ENCODE measurements around the gene IL10.
"Not testable (repeated sequence)": the region's sequence is repeated elsewhere in the genome, so short reads cannot be mapped to it uniquely, and the experiment has no call there.

IL10 gene

GRCh38 chr1:206765771-206766170, 6.5 kb downstream of the IL10 start:
- DNase-seq (ENCODE audit: low spot score) = not testable (repeated sequence)

GRCh38 chr1:206762741-206763364, 9.4 kb downstream of the IL10 start:
- DNase-seq (ENCODE audit: low spot score) = not testable (repeated sequence)

GRCh38 chr1:206761159-206761768, 11.0 kb downstream of the IL10 start:
- DNase-seq (ENCODE audit: low spot score) = no peak

- no peak for DNase-seq (ENCODE audit: low spot score)
These were observed 11.7 kb downstream of the IL10 start for GRCh38 chr1:206760590-206760989.

GRCh38 chr1:206757524-206758266, 14.6 kb downstream of the IL10 start:
- DNase-seq (ENCODE audit: low spot score) = no peak

DNA sequence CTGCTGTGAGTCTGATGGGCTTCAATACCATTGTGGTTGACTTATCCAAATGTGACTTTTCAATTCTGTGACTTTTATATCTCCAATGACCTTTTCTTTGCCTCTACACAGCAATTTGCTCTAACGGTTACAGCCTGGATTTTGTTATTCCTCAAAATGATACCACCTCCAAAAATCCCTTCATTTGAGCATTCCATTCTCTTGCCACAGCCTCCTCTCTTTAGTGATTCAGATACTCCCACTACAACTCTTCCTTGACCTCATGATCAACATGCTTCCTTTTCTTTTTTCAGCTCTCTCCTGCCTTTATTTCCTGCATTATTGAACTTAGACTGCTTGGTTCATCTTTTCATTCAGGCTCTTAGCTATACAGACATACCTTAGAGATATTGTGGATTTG, 18.3 kb downstream of the IL10 start:
- no peak for DNase-seq (ENCODE audit: low spot score)

DNA sequence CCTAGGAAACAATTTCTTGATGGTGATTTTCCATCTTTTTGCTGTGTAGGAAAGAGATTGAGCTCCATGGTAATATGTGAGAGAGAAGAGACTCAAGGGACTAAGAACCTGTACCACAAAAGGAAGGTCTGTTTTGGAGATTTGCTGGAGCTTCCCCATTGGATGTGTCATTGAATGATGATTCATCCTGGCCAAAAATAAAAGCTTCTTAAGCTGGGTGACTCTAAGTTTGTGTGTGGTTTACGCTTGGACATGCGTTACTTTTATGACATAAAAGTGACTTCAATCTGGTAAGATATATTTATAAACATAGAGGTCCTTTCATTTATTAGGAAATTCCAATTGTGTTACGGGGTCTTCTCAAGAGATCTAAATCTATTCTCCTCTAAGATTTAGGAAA, 19.2 kb downstream of the IL10 start:
- no peak for DNase-seq (ENCODE audit: low spot score)

GRCh38 chr1:206752481-206752880, 19.8 kb downstream of the IL10 start:
- no peak for DNase-seq (ENCODE audit: low spot score)

- no peak for DNase-seq (ENCODE audit: low spot score)
These were observed 20.4 kb downstream of the IL10 start for GRCh38 chr1:206751891-206752290.

GRCh38 chr1:206748348-206749030, 23.8 kb downstream of the IL10 start:
- no peak for DNase-seq (ENCODE audit: low spot score)

- DNase-seq (ENCODE audit: low spot score) = no peak
These were observed 27.0 kb downstream of the IL10 start for GRCh38 chr1:206745301-206745700.

- no peak for DNase-seq (ENCODE audit: low spot score)
These were observed 27.6 kb downstream of the IL10 start for GRCh38 chr1:206744683-206745082.

DNA sequence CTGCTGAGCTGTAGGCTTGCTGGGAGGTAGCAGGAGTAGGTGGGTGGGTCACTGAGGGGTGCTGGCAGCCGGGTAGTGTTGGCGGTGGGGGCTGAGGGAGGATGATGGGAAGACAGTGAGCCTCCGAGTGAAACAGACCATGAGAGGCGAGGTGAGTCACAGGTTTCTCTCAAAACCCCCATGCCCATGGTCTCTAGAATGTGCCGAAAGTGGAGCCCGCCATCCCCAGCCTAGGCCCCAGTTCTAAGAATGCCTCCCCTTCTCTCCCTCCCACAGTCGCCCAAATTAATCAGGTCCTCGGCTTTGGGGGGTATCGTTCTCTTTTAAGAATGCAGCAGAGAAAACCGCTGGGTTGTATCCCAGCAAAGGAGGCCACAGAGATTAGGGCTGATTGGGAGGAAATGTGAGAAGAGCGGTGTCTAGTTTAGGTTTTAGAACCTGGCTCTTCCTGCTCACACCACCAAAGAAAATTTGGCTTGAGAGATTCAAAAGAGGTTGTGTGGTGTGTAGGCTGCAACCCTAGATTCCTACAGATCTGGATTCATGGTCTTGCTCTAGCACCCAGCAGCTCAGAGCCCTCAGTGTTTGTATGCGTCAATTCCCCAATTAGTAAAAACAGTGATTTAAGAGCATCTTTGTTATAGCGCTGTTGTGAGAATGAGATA, 29.4 kb downstream of the IL10 start:
- DNase-seq (ENCODE audit: low spot score) = no peak

- DNase-seq (ENCODE audit: low spot score) = no peak
These were observed 31.1 kb downstream of the IL10 start for GRCh38 chr1:206741142-206741701.

DNA sequence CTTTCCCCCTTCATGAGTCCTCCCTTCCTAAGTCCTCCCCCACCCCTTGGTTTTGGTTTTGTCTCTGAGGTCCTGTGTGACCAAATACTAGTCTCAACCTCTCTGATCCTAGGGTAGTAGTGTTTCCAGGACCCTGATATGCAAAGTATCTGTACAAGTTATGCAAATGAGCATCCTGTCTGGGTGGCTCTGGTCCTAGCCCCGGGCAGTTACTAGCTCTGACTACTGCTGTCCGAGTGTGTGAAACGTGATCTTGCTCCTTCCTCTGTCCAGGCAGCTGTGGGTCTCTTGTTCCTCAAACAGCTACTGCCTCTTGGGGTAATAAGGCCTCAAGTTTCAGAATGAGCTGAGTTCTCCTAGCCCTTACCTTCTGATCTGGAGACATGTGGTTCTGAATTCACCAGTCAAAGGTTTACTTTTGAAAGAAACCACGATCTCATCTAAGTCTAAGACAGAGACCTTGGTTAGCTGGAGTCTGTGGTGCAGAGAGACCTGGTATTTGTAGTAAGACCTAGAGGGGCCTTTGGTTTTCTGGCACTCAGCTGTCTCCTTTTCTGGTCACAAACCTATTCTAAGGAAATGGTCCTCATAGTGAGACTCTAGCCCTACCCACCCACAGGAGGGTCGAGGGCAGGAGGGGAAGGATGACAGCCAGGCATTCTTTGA, 32.8 kb downstream of the IL10 start:
- DNase-seq (ENCODE audit: low spot score) = no peak

DNA sequence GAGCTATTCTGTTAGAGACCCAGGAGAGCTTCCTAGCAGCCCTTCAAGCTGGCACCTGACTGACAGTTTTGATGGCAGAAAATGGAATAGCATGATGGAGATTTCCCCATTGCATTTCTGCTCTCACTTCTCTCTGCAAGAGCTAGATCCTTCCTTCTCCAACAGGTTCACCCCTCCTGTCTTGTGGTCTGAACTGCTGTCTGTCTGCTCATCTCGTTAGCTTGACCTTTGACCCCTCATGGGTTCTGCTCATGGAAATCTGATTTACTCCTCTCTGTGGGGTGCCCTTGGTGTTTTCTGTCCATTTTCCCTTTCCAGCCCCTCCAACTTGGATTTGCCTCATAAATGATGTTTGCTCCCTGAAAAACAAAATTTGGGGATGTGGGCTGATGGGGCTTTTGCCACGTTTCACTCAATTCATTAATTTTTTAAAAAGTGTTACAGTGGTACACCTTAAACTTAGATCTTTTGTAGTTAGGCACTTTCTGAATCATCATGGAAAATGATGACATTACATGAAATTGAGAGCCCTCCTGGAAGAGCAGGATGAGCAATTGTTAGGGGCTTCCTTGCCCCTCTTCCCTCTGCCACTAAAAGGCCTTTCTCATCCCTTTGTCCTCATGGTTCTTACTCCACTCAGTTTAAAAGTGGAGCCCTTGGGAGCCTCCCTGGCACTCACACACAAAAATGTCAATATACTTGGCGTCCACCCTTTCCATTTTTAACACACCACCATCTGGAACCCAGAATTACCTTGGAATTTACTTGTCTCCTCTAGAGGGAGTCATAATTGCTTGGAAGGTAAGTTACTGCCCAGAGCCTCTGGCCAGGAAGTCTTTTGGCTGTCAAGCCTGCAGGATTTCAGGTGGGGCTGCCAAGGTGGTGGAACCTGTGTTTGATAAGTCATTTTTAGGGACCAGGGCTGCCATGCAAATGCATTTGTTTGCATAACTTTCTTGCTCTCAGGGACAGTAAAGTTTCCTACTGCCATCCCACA, 33.6 kb downstream of the IL10 start:
- no peak for DNase-seq (ENCODE audit: low spot score)

DNA sequence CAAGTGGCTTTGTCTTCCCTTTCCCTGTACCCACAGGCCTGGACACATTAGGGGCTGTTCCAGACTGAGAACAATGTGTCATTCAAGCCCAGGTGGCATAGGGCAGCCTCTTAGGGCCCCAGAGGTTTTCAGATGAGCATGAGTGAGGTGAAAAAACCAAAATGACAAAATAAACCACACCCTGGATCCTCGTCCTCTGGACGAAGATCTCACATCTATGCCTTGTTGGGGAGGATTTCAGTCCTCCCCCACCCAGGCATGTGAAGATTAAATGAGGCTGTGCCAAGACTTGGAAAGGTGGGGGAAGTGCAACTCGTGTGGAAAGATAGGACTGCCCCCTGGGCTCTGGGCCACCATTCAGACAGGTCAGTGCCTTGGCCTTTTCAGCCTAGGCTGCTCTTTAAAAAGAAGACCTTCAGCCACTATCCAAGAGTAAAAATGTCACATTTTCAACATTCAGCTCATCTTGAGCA, 34.5 kb downstream of the IL10 start:
- DNase-seq (ENCODE audit: low spot score) = no peak

DNA sequence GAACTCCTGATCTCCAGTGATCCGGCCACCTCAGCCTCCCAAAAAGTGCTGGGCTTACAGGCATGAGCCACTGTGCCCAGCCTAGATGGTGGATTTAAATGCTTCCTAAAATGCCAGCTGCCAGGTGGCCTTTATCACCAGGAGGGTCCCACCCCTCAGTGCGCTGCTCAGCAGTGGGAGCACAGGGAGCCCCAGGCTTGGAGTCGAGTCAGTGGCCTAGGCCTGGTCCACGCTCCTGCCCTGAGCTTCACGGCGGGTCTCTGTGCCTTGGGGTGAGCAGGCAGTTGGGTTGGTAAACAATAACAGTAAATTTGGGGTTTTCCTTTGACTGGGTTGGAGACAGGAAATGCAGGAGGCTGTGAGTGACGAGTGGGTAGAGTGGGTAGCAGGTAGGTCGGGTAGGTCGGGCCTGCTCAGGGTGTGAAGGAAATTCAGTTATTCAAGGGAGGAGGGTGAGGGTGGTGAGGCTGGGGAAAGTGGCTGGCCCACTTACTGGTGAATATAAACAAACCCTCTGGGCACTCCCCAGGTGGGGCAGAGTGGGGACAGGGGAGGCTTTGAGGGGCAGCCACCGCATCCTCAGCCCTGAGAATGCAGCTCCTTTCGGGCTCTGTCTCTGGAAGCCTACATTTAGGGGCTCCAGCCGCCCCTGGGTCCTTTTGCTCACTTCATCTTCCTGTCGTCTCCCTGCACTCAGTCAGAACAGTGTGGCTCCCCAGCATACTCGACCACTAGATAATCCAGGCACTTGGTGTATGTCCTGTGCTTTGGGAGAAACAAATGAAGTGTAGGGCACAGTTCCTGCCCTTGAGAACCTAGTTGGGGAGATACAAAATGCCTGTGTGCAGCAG, 35.2 kb downstream of the IL10 start:
- DNase-seq (ENCODE audit: low spot score) = no peak

GRCh38 chr1:206735553-206736031, 36.7 kb downstream of the IL10 start:
- no peak for DNase-seq (ENCODE audit: low spot score)

Measured in LoVo (cell line).